ENCODE data around the gene SERPINB12.

SERPINB12 gene

GRCh38 chr18:63523660-63524059, 18.5 kb upstream of the SERPINB12 start:
- H3K4me3 ChIP-seq (ENCODE audit: low read depth, low read length), result no peak overlapping the region
- TF ChIP-seq CTCF (IDR thresholded peaks at IDR 0.05; ENCODE audit: borderline replicate concordance, insufficient read depth, low read depth, low read length), result no peak

- H3K4me3 ChIP-seq (ENCODE audit: low read depth, low read length), result no peak overlapping the region
- TF ChIP-seq CTCF (IDR thresholded peaks at IDR 0.05; ENCODE audit: borderline replicate concordance, insufficient read depth, low read depth, low read length), result no peak
These were observed 14.9 kb upstream of the SERPINB12 start for GRCh38 chr18:63527251-63527650.

GRCh38 chr18:63528863-63529492, 13.2 kb upstream of the SERPINB12 start:
- no peak overlapping the region for H3K4me3 ChIP-seq (ENCODE audit: low read depth, low read length)
- no peak for TF ChIP-seq CTCF (IDR thresholded peaks at IDR 0.05; ENCODE audit: borderline replicate concordance, insufficient read depth, low read depth, low read length)

- TF ChIP-seq CTCF (IDR thresholded peaks at IDR 0.05; ENCODE audit: borderline replicate concordance, insufficient read depth, low read depth, low read length), result no peak
- H3K4me3 ChIP-seq (ENCODE audit: low read depth, low read length), result no peak overlapping the region
These were observed 9.7 kb upstream of the SERPINB12 start for GRCh38 chr18:63532471-63532870.

- no peak overlapping the region for H3K4me3 ChIP-seq (ENCODE audit: low read depth, low read length)
- TF ChIP-seq CTCF (IDR thresholded peaks at IDR 0.05; ENCODE audit: borderline replicate concordance, insufficient read depth, low read depth, low read length), result no peak
These were observed 7.6 kb upstream of the SERPINB12 start for GRCh38 chr18:63534615-63535014.

GRCh38 chr18:63539904-63540510, 2.2 kb upstream of the SERPINB12 start:
- TF ChIP-seq CTCF (IDR thresholded peaks at IDR 0.05; ENCODE audit: borderline replicate concordance, insufficient read depth, low read depth, low read length), result no peak
- no peak overlapping the region for H3K4me3 ChIP-seq (ENCODE audit: low read depth, low read length)

GRCh38 chr18:63544017-63544416, 1.8 kb downstream of the SERPINB12 start:
- no peak for TF ChIP-seq CTCF (IDR thresholded peaks at IDR 0.05; ENCODE audit: borderline replicate concordance, insufficient read depth, low read depth, low read length)
- H3K4me3 ChIP-seq (ENCODE audit: low read depth, low read length), result no peak overlapping the region

All from GM12875 (cell line).